Measurements from ENCODE around the gene SLC6A1. TPM values are rescaled to one million over a fixed set of nuclear protein-coding genes. Genes with fewer than 3 reads are reported as not detected.

SLC6A1 gene
- total RNA-seq, 1 donor = not detected

DNA sequence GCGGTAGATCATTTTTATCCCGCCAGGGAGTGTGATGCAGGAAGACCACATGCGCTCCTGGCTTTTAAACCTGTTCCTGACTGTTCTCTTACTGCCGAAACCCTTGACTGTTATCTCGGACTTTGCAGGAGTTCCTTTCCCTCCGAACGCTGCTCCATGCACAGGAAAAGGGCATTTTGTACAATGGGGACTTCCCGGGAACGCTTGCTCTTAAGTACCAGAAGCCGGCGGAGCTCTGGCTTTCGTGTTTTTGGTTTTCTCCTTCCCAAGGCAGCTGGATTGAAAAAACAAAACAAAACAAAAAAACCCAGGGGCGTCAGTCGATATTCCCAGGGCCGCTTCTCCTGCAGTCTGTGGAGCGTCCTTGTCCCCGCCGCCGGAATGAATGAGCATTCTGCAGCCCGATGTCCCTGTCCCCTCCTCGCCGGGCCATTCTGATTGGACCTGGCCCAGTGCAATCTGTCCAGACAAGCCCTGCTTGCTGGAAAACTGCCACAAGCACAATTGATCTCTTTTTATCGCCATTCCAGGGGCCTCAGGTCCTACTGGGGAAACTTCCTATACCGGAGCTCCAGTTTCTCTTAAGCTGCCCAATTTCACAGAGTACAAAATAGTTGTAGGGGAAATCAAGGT, 44.8 kb downstream of the SLC6A1 start:
- Histone ChIP-seq H3K9me3 (ENCODE audit: low read depth, low read length) (no peaks in the 10 kb centered on the region), H3K4me3 (ENCODE audit: insufficient read depth, low read length) (no peak overlapping the region), H2AFZ (ENCODE audit: low read length) (no peak overlapping the region), H3K4me2 (ENCODE audit: insufficient read depth, low read length) (no peak overlapping the region), H3K27me3 (ENCODE audit: insufficient read depth, low read length) (peaks cover 19% of the 10 kb centered on the region), H3K79me2 (ENCODE audit: insufficient read depth, low read length) (no peaks in the 10 kb centered on the region), H3K4me1 (ENCODE audit: insufficient read depth, low read length) (no peaks in the 10 kb centered on the region), H4K20me1 (ENCODE audit: insufficient read depth, low read length) (no peaks in the 10 kb centered on the region), H3K27ac (ENCODE audit: low read depth, low read length) (no peak overlapping the region), H3K36me3 (ENCODE audit: insufficient read depth, low read length) (no peaks in the 10 kb centered on the region)
- DNase-seq (ENCODE audit: insufficient read length, low spot score, missing footprints) = no peak
- TF ChIP-seq CTCF (IDR thresholded peaks at IDR 0.05; ENCODE audit: extremely low read depth, low read depth, low read length) = no peak

DNA sequence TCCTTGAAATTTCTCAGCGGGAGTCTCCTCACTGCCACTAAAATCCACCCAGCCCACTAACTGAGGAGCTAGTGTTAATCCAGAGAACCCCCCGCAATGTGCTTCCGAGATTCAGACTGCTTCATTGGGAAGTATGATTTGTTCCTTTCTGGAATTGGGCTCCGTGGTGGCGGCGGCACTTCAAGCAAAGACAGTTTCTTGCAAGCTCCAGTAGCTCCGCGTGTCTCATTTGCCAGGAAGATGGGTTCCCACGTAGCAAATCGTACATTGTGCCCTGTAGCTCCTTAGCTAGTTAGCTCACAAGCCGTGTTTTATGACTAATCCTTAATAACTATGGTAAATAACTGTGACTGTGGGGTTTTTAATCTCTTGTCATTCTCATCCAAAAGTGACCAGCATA, 45.4 kb downstream of the SLC6A1 start:
- Histone ChIP-seq H4K20me1 (ENCODE audit: insufficient read depth, low read length) (no peaks in the 10 kb centered on the region), H3K27me3 (ENCODE audit: insufficient read depth, low read length) (peaks cover 19% of the 10 kb centered on the region), H3K79me2 (ENCODE audit: insufficient read depth, low read length) (no peaks in the 10 kb centered on the region), H3K36me3 (ENCODE audit: insufficient read depth, low read length) (no peaks in the 10 kb centered on the region), H3K9me3 (ENCODE audit: low read depth, low read length) (no peaks in the 10 kb centered on the region), H2AFZ (ENCODE audit: low read length) (no peak overlapping the region), H3K27ac (ENCODE audit: low read depth, low read length) (no peak overlapping the region), H3K4me1 (ENCODE audit: insufficient read depth, low read length) (no peaks in the 10 kb centered on the region), H3K4me3 (ENCODE audit: insufficient read depth, low read length) (no peak overlapping the region), H3K4me2 (ENCODE audit: insufficient read depth, low read length) (no peak overlapping the region)
- TF ChIP-seq CTCF (IDR thresholded peaks at IDR 0.05; ENCODE audit: extremely low read depth, low read depth, low read length) = no peak
- DNase-seq (ENCODE audit: insufficient read length, low spot score, missing footprints) = no peak

DNA sequence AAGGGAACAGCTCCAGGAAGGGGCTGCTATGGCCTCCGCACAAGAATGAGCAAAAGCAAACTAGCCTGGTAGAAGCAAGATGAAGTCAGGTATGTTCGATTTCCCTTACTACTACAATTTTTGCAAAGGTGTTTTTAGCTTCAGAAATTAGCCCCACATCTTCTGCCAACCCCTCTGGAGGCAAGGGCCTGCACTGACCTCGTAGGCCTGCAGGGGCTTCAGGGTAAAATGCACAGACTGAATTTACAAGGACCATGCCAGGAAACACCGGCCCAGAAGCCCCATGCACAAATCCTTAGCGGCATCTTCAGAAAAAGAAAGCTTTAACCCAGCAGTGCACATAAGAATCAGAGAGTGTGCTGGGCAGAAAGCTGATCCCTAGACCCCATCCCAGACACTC, 53.0 kb downstream of the SLC6A1 start:
- Histone ChIP-seq H3K9me3 (ENCODE audit: low read depth, low read length) (no peaks in the 10 kb centered on the region), H3K27ac (ENCODE audit: low read depth, low read length) (no peak overlapping the region), H4K20me1 (ENCODE audit: insufficient read depth, low read length) (no peaks in the 10 kb centered on the region), H3K27me3 (ENCODE audit: insufficient read depth, low read length) (peaks cover 12% of the 10 kb centered on the region), H3K36me3 (ENCODE audit: insufficient read depth, low read length) (no peaks in the 10 kb centered on the region), H3K4me2 (ENCODE audit: insufficient read depth, low read length) (no peak overlapping the region), H3K4me3 (ENCODE audit: insufficient read depth, low read length) (no peak overlapping the region), H3K4me1 (ENCODE audit: insufficient read depth, low read length) (no peaks in the 10 kb centered on the region), H3K79me2 (ENCODE audit: insufficient read depth, low read length) (no peaks in the 10 kb centered on the region), H2AFZ (ENCODE audit: low read length) (no peak overlapping the region)
- TF ChIP-seq CTCF (IDR thresholded peaks at IDR 0.05; ENCODE audit: extremely low read depth, low read depth, low read length) = no peak
- no peak for DNase-seq (ENCODE audit: insufficient read length, low spot score, missing footprints)

DNA sequence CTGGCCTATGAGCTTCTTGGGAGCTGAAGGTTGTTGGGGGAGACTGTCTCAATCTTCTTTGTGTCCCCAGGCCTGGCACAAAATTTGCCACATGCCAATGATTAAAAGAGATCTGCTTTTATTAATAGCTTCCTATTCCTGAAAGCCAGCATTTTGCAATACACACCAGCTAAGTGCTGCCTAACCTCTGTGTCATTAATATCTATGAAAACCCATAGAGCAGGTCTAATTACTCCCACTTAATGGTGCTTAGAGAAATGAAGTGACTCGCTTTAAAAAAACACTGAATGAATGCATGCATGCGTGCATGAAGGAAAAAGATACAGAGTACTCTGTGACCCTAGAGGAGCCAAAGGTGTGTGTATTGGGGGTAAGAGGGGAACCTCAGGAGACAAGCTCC, 55.0 kb downstream of the SLC6A1 start:
- H3K4me3 ChIP-seq (ENCODE audit: insufficient read depth, low read length) = no peak overlapping the region
- no peak for DNase-seq (ENCODE audit: insufficient read length, low spot score, missing footprints)
- no peak overlapping the region for H3K27ac ChIP-seq (ENCODE audit: low read depth, low read length)
- H4K20me1 ChIP-seq (ENCODE audit: insufficient read depth, low read length) = no peaks in the 10 kb centered on the region
- no peaks in the 10 kb centered on the region for H3K79me2 ChIP-seq (ENCODE audit: insufficient read depth, low read length)
- H3K4me1 ChIP-seq (ENCODE audit: insufficient read depth, low read length) = no peaks in the 10 kb centered on the region
- no peak overlapping the region for H3K4me2 ChIP-seq (ENCODE audit: insufficient read depth, low read length)
- H2AFZ ChIP-seq (ENCODE audit: low read length) = no peak overlapping the region
- no peak for TF ChIP-seq CTCF (IDR thresholded peaks at IDR 0.05; ENCODE audit: extremely low read depth, low read depth, low read length)
- no peaks in the 10 kb centered on the region for H3K9me3 ChIP-seq (ENCODE audit: low read depth, low read length)
- no peaks in the 10 kb centered on the region for H3K36me3 ChIP-seq (ENCODE audit: insufficient read depth, low read length)
- peaks cover 31% of the 10 kb centered on the region for H3K27me3 ChIP-seq (ENCODE audit: insufficient read depth, low read length)
